Nephron progenitor cell (in vitro differentiated cells): Measurements from ENCODE around the gene PPFIBP2.

Source experiments
- DNase-seq: peaks from one replicate; pipeline ENCODE4 v3.0.0; 2021
- H3K27ac Mint-ChIP-seq: 2 replicates; pipeline ENCODE4 v1.8.0; 2021; ENCODE audit warnings: mild to moderate bottlenecking, moderate library complexity, mixed read lengths
- H3K27me3 Mint-ChIP-seq: 2 replicates; pipeline ENCODE4 v1.8.0; 2021; ENCODE audit warnings: mild to moderate bottlenecking, low read depth, mixed read lengths; ENCODE audit not compliant: poor library complexity
- H3K36me3 Mint-ChIP-seq: 2 replicates; pipeline ENCODE4 v1.8.0; 2021; ENCODE audit warnings: low read depth, mixed read lengths
- H3K4me1 Mint-ChIP-seq: 2 replicates; pipeline ENCODE4 v1.8.0; 2021; ENCODE audit warnings: mixed read lengths
- H3K4me3 Mint-ChIP-seq: 2 replicates; pipeline ENCODE4 v1.8.0; 2021; ENCODE audit warnings: mild to moderate bottlenecking, moderate library complexity, mixed read lengths
- H3K9me3 Mint-ChIP-seq: 2 replicates; pipeline ENCODE4 v1.8.0; 2021; ENCODE audit warnings: mild to moderate bottlenecking, moderate library complexity, mixed read lengths
- CTCF ChIP-seq: fragments of 200-600 bp; sonication (generic); IDR thresholded peaks from 2 replicates; pipeline ENCODE4 v1.5.0; 2021; ENCODE audit warnings: antibody characterized with exemption

The PPFIBP2 gene

GRCh38 chr11:7493670-7494069 is 20.1 kb upstream of the PPFIBP2 start:
- Mint-ChIP-seq H3K36me3 (no peaks in the 10 kb centered on the region), H3K27ac (no peak overlapping the region)

GRCh38 chr11:7494086-7494745 is 19.6 kb upstream of the PPFIBP2 start:
- H3K36me3 Mint-ChIP-seq, result no peaks in the 10 kb centered on the region

More at GRCh38 chr11:7493670-7494069, 20.1 kb upstream of the PPFIBP2 start:
- DNase-seq, result no peak
- TF ChIP-seq CTCF, result no peak
- H3K4me3 Mint-ChIP-seq, result no peak overlapping the region
- H3K4me1 Mint-ChIP-seq, result no peaks in the 10 kb centered on the region
- H3K9me3 Mint-ChIP-seq, result no peaks in the 10 kb centered on the region
- no peaks in the 10 kb centered on the region for H3K27me3 Mint-ChIP-seq

GRCh38 chr11:7495882-7496551 is 17.8 kb upstream of the PPFIBP2 start:
- DNase-seq, result no peak
- H3K4me3 Mint-ChIP-seq, result no peak overlapping the region

More at GRCh38 chr11:7494086-7494745, 19.6 kb upstream of the PPFIBP2 start:
- TF ChIP-seq CTCF, result no peak
- no peak for DNase-seq
- Mint-ChIP-seq H3K4me1 (peaks cover under 1% of the 10 kb centered on the region), H3K27me3 (no peaks in the 10 kb centered on the region), H3K9me3 (no peaks in the 10 kb centered on the region), H3K4me3 (no peak overlapping the region), H3K27ac (no peak overlapping the region)

GRCh38 chr11:7498193-7498592 is 15.6 kb upstream of the PPFIBP2 start:
- Mint-ChIP-seq H3K9me3 (no peaks in the 10 kb centered on the region), H3K27ac (no peak overlapping the region), H3K27me3 (no peaks in the 10 kb centered on the region), H3K4me1 (peaks cover 11% of the 10 kb centered on the region), H3K36me3 (no peaks in the 10 kb centered on the region), H3K4me3 (no peak overlapping the region)
- DNase-seq, result no peak
- TF ChIP-seq CTCF, result no peak

More at GRCh38 chr11:7495882-7496551, 17.8 kb upstream of the PPFIBP2 start:
- H3K27me3 Mint-ChIP-seq, result no peaks in the 10 kb centered on the region
- TF ChIP-seq CTCF, result no peak
- H3K9me3 Mint-ChIP-seq, result no peaks in the 10 kb centered on the region
- H3K36me3 Mint-ChIP-seq, result no peaks in the 10 kb centered on the region
- no peak overlapping the region for H3K27ac Mint-ChIP-seq
- H3K4me1 Mint-ChIP-seq, result peaks cover 11% of the 10 kb centered on the region

- Mint-ChIP-seq H3K36me3 (no peaks in the 10 kb centered on the region), H3K9me3 (no peaks in the 10 kb centered on the region), H3K4me1 (peaks cover 11% of the 10 kb centered on the region), H3K27ac (no peak overlapping the region), H3K27me3 (no peaks in the 10 kb centered on the region), H3K4me3 (no peak overlapping the region)
- TF ChIP-seq CTCF, result no peak
- no peak for DNase-seq
Observed at GRCh38 chr11:7499081-7499480, 14.7 kb upstream of the PPFIBP2 start.
